Keratinocyte (primary cell): Measurements from ENCODE around the gene OSBPL8.

Experiments
- CTCF ChIP-seq, 3 experiments: IDR thresholded peaks in 1 of 3; conservative IDR thresholded peaks in 1 of 3; optimal IDR thresholded peaks in 1 of 3; 2 replicates in 2 of 3; 3 replicates in 1 of 3; pipeline versions ENCODE3 to v1.5.1; 2011; ENCODE audit warnings: low read length in 3 of 3, mild to moderate bottlenecking in 3 of 3, moderate library complexity in 2 of 3, control low read depth in 1 of 3, inconsistent platforms in 1 of 3; ENCODE audit not compliant: insufficient read depth in 2 of 3; ENCODE audit errors: extremely low read depth in 1 of 3
- EZH2 ChIP-seq: IDR thresholded peaks from one replicate; pipeline ENCODE4 v1.6.1; 2012; ENCODE audit warnings: inconsistent platforms, mild to moderate bottlenecking, low read length, moderate library complexity

GRCh38 chr12:76318773-76319594 is 240.6 kb downstream of the OSBPL8 start:
- TF ChIP-seq CTCF (optimal IDR thresholded peaks at IDR 0.05 in 1 of 3, IDR thresholded peaks at IDR 0.05 in 1 of 3, conservative IDR thresholded peaks at IDR 0.05 in 1 of 3; ENCODE audit: extremely low read depth in 1 of 3, insufficient read depth in 2 of 3, low read length in 3 of 3) (no peak), EZH2 (no peak)
